Astrocyte (in vitro differentiated cells and primary cell): ENCODE measurements around the gene MIOX. TPM values are rescaled to one million over a fixed set of nuclear protein-coding genes. Genes with fewer than 3 reads are reported as not detected.

ENCODE experiments used
- DNase-seq: peaks from one replicate; pipeline ENCODE4 v3.0.0-alpha.2; 2010; ENCODE audit warnings: low read depth
- FAIRE-seq: peaks from 2 replicates; lab custom pipeline; 2011; peaks lifted over from hg19 to GRCh38; lab: Jason Lieb, UNC
- H2AFZ ChIP-seq: 2 replicates; pipeline ENCODE4 v1.6.0; 2012; ENCODE audit warnings: low read depth, low read length, inconsistent platforms
- H3K27ac ChIP-seq: 2 replicates; pipeline ENCODE4 v1.5.1; 2011; ENCODE audit warnings: low read depth, low read length, inconsistent platforms
- H3K27me3 ChIP-seq: 2 replicates; pipeline ENCODE4 v1.6.0; 2011; ENCODE audit warnings: low read length, inconsistent platforms; ENCODE audit not compliant: insufficient read depth
- H3K36me3 ChIP-seq: 2 replicates; pipeline ENCODE4 v1.5.1; 2011; ENCODE audit warnings: low read length, inconsistent platforms; ENCODE audit not compliant: insufficient read depth
- H3K4me1 ChIP-seq: 2 replicates; pipeline ENCODE4 v1.5.1; 2011; ENCODE audit warnings: low read length, inconsistent platforms; ENCODE audit not compliant: insufficient read depth
- H3K4me2 ChIP-seq: 2 replicates; pipeline ENCODE4 v1.6.0; 2012; ENCODE audit warnings: low read length, inconsistent platforms
- H3K4me3 ChIP-seq: 2 replicates; pipeline ENCODE4 v1.5.1; 2011; ENCODE audit warnings: low read depth, mild to moderate bottlenecking, low read length, inconsistent platforms; ENCODE audit not compliant: insufficient read depth
- H3K79me2 ChIP-seq: 2 replicates; pipeline ENCODE4 v1.6.0; 2012; ENCODE audit warnings: mild to moderate bottlenecking, low read length, inconsistent platforms; ENCODE audit not compliant: insufficient read depth
- H3K9ac ChIP-seq: 2 replicates; pipeline ENCODE4 v1.6.0; 2012; ENCODE audit warnings: mild to moderate bottlenecking, low read length, inconsistent platforms
- H3K9me3 ChIP-seq: 2 replicates; pipeline ENCODE4 v1.5.1; 2012; ENCODE audit warnings: low read depth, mild to moderate bottlenecking, low read length, inconsistent platforms; ENCODE audit not compliant: insufficient read depth
- H4K20me1 ChIP-seq: 2 replicates; pipeline ENCODE4 v1.6.0; 2012; ENCODE audit warnings: low read length, inconsistent platforms; ENCODE audit not compliant: insufficient read depth
- H3K27ac Mint-ChIP-seq: one replicate; pipeline ENCODE4 v1.8.0; 2021; ENCODE audit warnings: mild to moderate bottlenecking, mixed read lengths; ENCODE audit not compliant: unreplicated experiment
- H3K27me3 Mint-ChIP-seq: one replicate; pipeline ENCODE4 v1.8.0; 2021; ENCODE audit warnings: low read depth, mixed read lengths; ENCODE audit not compliant: unreplicated experiment
- H3K36me3 Mint-ChIP-seq: one replicate; pipeline ENCODE4 v1.8.0; 2021; ENCODE audit warnings: low read depth, mixed read lengths; ENCODE audit not compliant: unreplicated experiment
- H3K4me1 Mint-ChIP-seq: one replicate; pipeline ENCODE4 v1.8.0; 2021; ENCODE audit warnings: low read depth, mixed read lengths; ENCODE audit not compliant: unreplicated experiment
- H3K4me3 Mint-ChIP-seq: one replicate; pipeline ENCODE4 v1.8.0; 2021; ENCODE audit warnings: mild to moderate bottlenecking, moderate library complexity, mixed read lengths; ENCODE audit not compliant: unreplicated experiment
- H3K9me3 Mint-ChIP-seq: one replicate; pipeline ENCODE4 v1.8.0; 2021; ENCODE audit warnings: mild to moderate bottlenecking, mixed read lengths; ENCODE audit not compliant: unreplicated experiment
- EZH2 ChIP-seq: IDR thresholded peaks from 2 replicates; pipeline ENCODE4 v1.6.1; 2012; ENCODE audit warnings: mild to moderate bottlenecking, low read length, inconsistent platforms; ENCODE audit not compliant: insufficient read depth
- total RNA-seq: library from RNA; stranded (reverse); gene quantifications from 2 replicates; pipeline ENCODE4 v1.2.1, GENCODE V29; 2021
- TF ChIP-seq, protein P1 (sequence below): IDR thresholded peaks from 2 replicates; pipeline ENCODE4 v1.5.1; 2011; ENCODE audit warnings: low read depth, mild to moderate bottlenecking, inconsistent platforms, low read length, moderate library complexity; ENCODE audit not compliant: insufficient read depth

MIOX gene
- total RNA-seq, 1 donor from 2014 or later = 0.91 TPM

DNA sequence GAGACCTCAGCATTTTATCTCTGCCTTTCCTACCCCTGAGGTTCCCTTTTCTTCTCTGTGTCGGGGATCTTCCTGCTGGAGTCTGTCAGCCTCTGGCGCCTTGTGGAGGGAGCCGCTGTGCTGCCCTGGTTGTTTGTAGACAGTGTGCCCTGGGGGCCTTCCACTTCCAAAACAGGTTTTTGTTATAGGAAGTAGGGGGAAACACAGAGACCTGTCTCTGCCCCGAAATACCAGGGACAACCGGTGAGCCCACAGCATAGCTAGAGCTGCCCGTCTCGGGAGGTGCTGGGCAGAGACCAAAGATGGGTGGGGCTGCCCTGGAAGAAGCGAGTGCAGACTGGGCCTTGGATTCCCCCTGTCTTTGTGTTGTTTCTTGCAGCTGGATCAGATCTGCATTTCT is 29.4 kb downstream of the MIOX start:
- Histone ChIP-seq H2AFZ (no peak overlapping the region), H3K4me3 (no peak overlapping the region), H3K79me2 (peaks cover 49% of the 10 kb centered on the region), H3K4me2 (no peak overlapping the region), H4K20me1 (peaks cover 30% of the 10 kb centered on the region), H3K9me3 (no peaks in the 10 kb centered on the region), H3K27me3 (no peaks in the 10 kb centered on the region), H3K36me3 (no peaks in the 10 kb centered on the region), H3K4me1 (no peaks in the 10 kb centered on the region), H3K9ac (no peak overlapping the region), H3K27ac (no peak overlapping the region)
- FAIRE-seq (no peak), DNase-seq (no peak)
- H3K4me3 Mint-ChIP-seq = no peak overlapping the region
- no peaks in the 10 kb centered on the region for H3K27me3 Mint-ChIP-seq
- peaks cover 9% of the 10 kb centered on the region for H3K36me3 Mint-ChIP-seq
- H3K9me3 Mint-ChIP-seq = no peaks in the 10 kb centered on the region
- no peak for TF ChIP-seq EZH2
- TF ChIP-seq, protein P1, sequence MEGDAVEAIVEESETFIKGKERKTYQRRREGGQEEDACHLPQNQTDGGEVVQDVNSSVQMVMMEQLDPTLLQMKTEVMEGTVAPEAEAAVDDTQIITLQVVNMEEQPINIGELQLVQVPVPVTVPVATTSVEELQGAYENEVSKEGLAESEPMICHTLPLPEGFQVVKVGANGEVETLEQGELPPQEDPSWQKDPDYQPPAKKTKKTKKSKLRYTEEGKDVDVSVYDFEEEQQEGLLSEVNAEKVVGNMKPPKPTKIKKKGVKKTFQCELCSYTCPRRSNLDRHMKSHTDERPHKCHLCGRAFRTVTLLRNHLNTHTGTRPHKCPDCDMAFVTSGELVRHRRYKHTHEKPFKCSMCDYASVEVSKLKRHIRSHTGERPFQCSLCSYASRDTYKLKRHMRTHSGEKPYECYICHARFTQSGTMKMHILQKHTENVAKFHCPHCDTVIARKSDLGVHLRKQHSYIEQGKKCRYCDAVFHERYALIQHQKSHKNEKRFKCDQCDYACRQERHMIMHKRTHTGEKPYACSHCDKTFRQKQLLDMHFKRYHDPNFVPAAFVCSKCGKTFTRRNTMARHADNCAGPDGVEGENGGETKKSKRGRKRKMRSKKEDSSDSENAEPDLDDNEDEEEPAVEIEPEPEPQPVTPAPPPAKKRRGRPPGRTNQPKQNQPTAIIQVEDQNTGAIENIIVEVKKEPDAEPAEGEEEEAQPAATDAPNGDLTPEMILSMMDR = no peak
- H3K27ac Mint-ChIP-seq = no peak overlapping the region
- H3K4me1 Mint-ChIP-seq = no peaks in the 10 kb centered on the region

DNA sequence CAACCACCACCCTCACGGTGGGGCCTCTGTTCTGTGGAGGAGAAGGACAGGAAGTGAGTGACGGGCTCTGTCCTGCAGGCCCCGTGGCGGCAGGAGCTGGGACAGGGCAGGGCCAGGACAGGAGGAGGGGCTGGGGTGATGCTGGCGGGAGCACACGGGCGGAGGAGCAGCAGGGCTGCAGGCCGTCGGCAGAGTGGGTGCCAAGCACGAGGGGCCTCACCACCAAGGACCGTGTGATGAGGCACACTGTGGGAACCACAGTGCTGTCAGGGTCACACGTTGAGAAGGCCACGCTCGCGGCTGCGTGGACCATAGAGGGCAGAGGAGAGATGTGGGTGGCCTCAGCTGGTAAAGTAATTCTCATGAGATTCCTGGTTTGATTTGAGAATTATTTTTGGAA is 30.2 kb downstream of the MIOX start:
- H3K27ac Mint-ChIP-seq = no peak overlapping the region
- FAIRE-seq (no peak), DNase-seq (no peak)
- no peaks in the 10 kb centered on the region for H3K9me3 Mint-ChIP-seq
- Histone ChIP-seq H3K27ac (no peak overlapping the region), H3K4me2 (no peak overlapping the region), H3K27me3 (no peaks in the 10 kb centered on the region), H3K4me3 (no peak overlapping the region), H3K9me3 (no peaks in the 10 kb centered on the region), H3K79me2 (peaks cover 48% of the 10 kb centered on the region), H4K20me1 (peaks cover 30% of the 10 kb centered on the region), H3K4me1 (no peaks in the 10 kb centered on the region), H2AFZ (no peak overlapping the region), H3K9ac (no peak overlapping the region), H3K36me3 (no peaks in the 10 kb centered on the region)
- no peak overlapping the region for H3K4me3 Mint-ChIP-seq
- no peaks in the 10 kb centered on the region for H3K4me1 Mint-ChIP-seq
- no peaks in the 10 kb centered on the region for H3K27me3 Mint-ChIP-seq
- H3K36me3 Mint-ChIP-seq = peaks cover 9% of the 10 kb centered on the region
- TF ChIP-seq, protein P1 = no peak
- no peak for TF ChIP-seq EZH2

DNA sequence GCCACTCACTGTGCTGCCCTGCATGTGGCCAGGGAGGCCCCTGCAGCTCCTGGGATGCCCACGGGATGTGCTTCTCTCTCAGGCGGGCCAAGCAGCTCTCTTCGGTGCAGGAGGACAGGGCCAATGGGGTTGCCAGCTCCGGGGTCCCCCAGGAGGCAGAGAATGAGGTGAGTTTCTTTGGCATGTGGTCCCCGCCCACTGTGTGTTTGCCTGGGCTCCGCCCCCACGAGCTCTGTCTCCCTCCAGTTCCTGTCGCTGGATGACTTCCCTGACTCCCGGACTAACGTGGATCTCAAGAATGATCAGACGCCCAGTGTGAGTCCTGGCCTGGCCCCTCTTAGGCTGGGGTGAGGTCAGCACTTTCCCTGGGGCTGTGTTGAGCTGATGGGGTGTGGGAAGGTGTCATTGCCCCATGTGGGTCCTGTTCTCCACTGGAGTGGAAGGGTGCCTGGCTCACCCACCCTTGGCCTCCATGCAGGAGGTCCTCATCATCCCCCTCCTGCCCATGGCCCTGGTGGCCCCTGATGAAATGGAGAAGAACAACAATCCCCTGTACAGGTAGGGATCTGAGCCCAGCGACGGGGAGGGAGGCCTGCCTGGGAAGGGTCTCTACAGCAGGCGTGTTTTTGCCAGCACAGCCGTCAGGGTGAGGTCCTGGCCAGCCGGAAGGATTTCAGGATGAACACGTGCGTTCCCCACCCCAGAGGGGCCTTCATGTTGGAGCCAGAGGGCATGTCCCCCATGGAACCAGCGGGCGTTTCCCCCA is 31.0 kb downstream of the MIOX start:
- Mint-ChIP-seq H3K9me3 (no peaks in the 10 kb centered on the region), H3K4me1 (no peaks in the 10 kb centered on the region), H3K27ac (no peak overlapping the region), H3K27me3 (no peaks in the 10 kb centered on the region), H3K36me3 (peaks cover 9% of the 10 kb centered on the region), H3K4me3 (no peak overlapping the region)
- Histone ChIP-seq H3K27me3 (no peaks in the 10 kb centered on the region), H4K20me1 (peaks cover 32% of the 10 kb centered on the region), H3K4me2 (no peak overlapping the region), H2AFZ (no peak overlapping the region), H3K36me3 (no peaks in the 10 kb centered on the region), H3K79me2 (peaks cover 43% of the 10 kb centered on the region), H3K27ac (no peak overlapping the region), H3K9me3 (no peaks in the 10 kb centered on the region), H3K9ac (no peak overlapping the region), H3K4me1 (no peaks in the 10 kb centered on the region), H3K4me3 (no peak overlapping the region)
- DNase-seq = no peak
- TF ChIP-seq EZH2 = no peak
- TF ChIP-seq, protein P1 = no peak
- FAIRE-seq = no peak
